Liver (tissue), 3 donors: ENCODE results near the gene MACROH2A1.

Experiments used
- FOXA1 ChIP-seq: IDR thresholded peaks from 2 replicates; pipeline ENCODE4 v1.6.1; 2016; ENCODE audit warnings: antibody characterized with exemption
- GABPA ChIP-seq, 2 donors: IDR thresholded peaks in 1 of 2; conservative IDR thresholded peaks in 1 of 2; 2 replicates each; pipeline ENCODE4 v1.6.1; 2016; ENCODE audit warnings: antibody characterized with exemption in 2 of 2, mild to moderate bottlenecking in 1 of 2, moderate library complexity in 1 of 2
- JUND ChIP-seq, 2 donors: IDR thresholded peaks; 2 replicates each; pipeline ENCODE4 v1.6.1; 2016; ENCODE audit warnings: antibody characterized with exemption in 2 of 2
- RAD21 ChIP-seq, 2 donors: IDR thresholded peaks; 2 replicates each; pipeline ENCODE4 v1.6.1; 2016; ENCODE audit warnings: antibody characterized with exemption in 2 of 2, mild to moderate bottlenecking in 2 of 2
- SP1 ChIP-seq: IDR thresholded peaks from 2 replicates; pipeline ENCODE4 v1.6.1; 2018; ENCODE audit warnings: antibody characterized with exemption, mild to moderate bottlenecking
- TAF1 ChIP-seq: conservative IDR thresholded peaks from 2 replicates; pipeline ENCODE4 v1.6.1; 2016; ENCODE audit warnings: antibody characterized with exemption, mild to moderate bottlenecking
- YY1 ChIP-seq: IDR thresholded peaks from 2 replicates; pipeline ENCODE4 v1.6.1; 2016; ENCODE audit warnings: antibody characterized with exemption, mild to moderate bottlenecking
- TF ChIP-seq, protein P1 (sequence below): fragments of 150-350 bp; IDR thresholded peaks from 2 replicates; pipeline ENCODE4 v1.5.1; 2017; ENCODE audit warnings: improper control_type of control experiment, low read depth, low read length; ENCODE audit not compliant: missing input control
- TF ChIP-seq, protein P2 (sequence below): IDR thresholded peaks from 2 replicates; pipeline ENCODE4 v1.6.1; 2016; ENCODE audit warnings: antibody characterized with exemption
- donor health status: healthy.
- donor health status: healthy.

DNA sequence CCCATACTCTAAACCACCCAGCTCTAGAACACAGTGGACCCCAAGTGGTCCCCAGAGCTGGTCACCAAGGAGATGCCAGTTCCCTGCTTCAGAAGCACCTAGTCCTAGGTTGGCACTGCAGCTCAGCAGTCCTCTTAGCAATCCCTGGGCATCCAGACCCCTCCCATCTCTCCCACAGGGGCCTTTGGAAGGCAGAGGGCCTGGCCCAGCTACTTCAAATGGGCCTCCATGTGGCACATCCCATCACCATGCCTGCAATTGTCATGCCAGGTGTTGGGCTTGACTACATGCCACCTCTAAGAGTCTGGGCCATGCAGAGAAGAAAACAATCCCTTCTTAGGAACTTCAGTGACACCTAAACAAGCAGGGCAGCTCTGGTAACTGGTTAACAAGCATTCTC lies 14.1 kb downstream of the MACROH2A1 start:
- TF ChIP-seq, protein P1, sequence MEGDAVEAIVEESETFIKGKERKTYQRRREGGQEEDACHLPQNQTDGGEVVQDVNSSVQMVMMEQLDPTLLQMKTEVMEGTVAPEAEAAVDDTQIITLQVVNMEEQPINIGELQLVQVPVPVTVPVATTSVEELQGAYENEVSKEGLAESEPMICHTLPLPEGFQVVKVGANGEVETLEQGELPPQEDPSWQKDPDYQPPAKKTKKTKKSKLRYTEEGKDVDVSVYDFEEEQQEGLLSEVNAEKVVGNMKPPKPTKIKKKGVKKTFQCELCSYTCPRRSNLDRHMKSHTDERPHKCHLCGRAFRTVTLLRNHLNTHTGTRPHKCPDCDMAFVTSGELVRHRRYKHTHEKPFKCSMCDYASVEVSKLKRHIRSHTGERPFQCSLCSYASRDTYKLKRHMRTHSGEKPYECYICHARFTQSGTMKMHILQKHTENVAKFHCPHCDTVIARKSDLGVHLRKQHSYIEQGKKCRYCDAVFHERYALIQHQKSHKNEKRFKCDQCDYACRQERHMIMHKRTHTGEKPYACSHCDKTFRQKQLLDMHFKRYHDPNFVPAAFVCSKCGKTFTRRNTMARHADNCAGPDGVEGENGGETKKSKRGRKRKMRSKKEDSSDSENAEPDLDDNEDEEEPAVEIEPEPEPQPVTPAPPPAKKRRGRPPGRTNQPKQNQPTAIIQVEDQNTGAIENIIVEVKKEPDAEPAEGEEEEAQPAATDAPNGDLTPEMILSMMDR: no peak
- TF ChIP-seq GABPA (IDR thresholded peaks at IDR 0.05 in 1 of 2, conservative IDR thresholded peaks at IDR 0.05 in 1 of 2): no peak
- TF ChIP-seq TAF1: no peak
- TF ChIP-seq JUND (IDR thresholded peaks at IDR 0.05): no peak
- no peak for TF ChIP-seq SP1
- no peak for TF ChIP-seq RAD21 (IDR thresholded peaks at IDR 0.05)
- no peak for TF ChIP-seq FOXA1
- no peak for TF ChIP-seq YY1
- TF ChIP-seq, protein P2, sequence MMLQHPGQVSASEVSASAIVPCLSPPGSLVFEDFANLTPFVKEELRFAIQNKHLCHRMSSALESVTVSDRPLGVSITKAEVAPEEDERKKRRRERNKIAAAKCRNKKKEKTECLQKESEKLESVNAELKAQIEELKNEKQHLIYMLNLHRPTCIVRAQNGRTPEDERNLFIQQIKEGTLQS: no peak
